GM04504 (cell line): ENCODE results near the gene SAMD1.

Source experiments
- DNase-seq: peaks from one replicate; pipeline ENCODE4 v3.0.0-alpha.2; 2012; ENCODE audit warnings: low read depth

Gene SAMD1

GRCh38 chr19:14089662-14090508 is 666 bp downstream of the SAMD1 start:
- no peak for DNase-seq

- no peak for DNase-seq
Observed at GRCh38 chr19:14089412-14089661, 1.2 kb downstream of the SAMD1 start.

GRCh38 chr19:14088634-14089411 is 1.7 kb downstream of the SAMD1 start:
- DNase-seq: no peak

GRCh38 chr19:14086098-14086497 is 4.5 kb downstream of the SAMD1 start:
- DNase-seq: no peak

GRCh38 chr19:14085309-14085995 is 5.1 kb downstream of the SAMD1 start, which contains the start of gene C19orf67:
Gene C19orf67 (minus strand): TSS chr19:14085783. CDS start chr19:14085627, 156 bp downstream.
- DNase-seq: no peak

- no peak for DNase-seq
Observed at GRCh38 chr19:14082675-14082960, 7.9 kb downstream of the SAMD1 start.

GRCh38 chr19:14081797-14082674 is 8.5 kb downstream of the SAMD1 start:
- no peak for DNase-seq

- DNase-seq: peak; percentile 99
Observed at GRCh38 chr19:14080887-14081796, 9.4 kb downstream of the SAMD1 start.

GRCh38 chr19:14078411-14078810 is 12.1 kb downstream of the SAMD1 start:
- DNase-seq: no peak

GRCh38 chr19:14073925-14074838 is 16.4 kb downstream of the SAMD1 start:
- no peak for DNase-seq

GRCh38 chr19:14073261-14073924 is 17.2 kb downstream of the SAMD1 start:
- no peak for DNase-seq

GRCh38 chr19:14072535-14073260 is 17.9 kb downstream of the SAMD1 start, which contains the start of gene MISP3:
Gene MISP3 (plus strand): TSS chr19:14072786. CDS start chr19:14073310, 524 bp downstream.
- DNase-seq: no peak

GRCh38 chr19:14070268-14071050 is 20.1 kb downstream of the SAMD1 start:
- no peak for DNase-seq

- DNase-seq: no peak
Observed at GRCh38 chr19:14066134-14066533, 24.4 kb downstream of the SAMD1 start.

- no peak for DNase-seq
Observed at GRCh38 chr19:14063105-14063504, 27.4 kb downstream of the SAMD1 start.

- no peak for DNase-seq
Observed at GRCh38 chr19:14062558-14062855, 28.0 kb downstream of the SAMD1 start.

GRCh38 chr19:14061751-14062557 is 28.6 kb downstream of the SAMD1 start, which contains the start of gene PALM3:
Gene PALM3 (minus strand): TSS chr19:14062076. CDS start chr19:14061980, 96 bp downstream.
- no peak for DNase-seq
